GM12873 (cell line): ENCODE data around the gene RPS14.

Experiments used
- CTCF ChIP-seq: IDR thresholded peaks from 2 replicates; pipeline ENCODE4 v1.5.1; 2012; ENCODE audit warnings: low read depth, mild to moderate bottlenecking, moderate library complexity, low read length, control low read depth; ENCODE audit not compliant: insufficient read depth; ENCODE audit errors: missing control alignments

RPS14 gene

GRCh38 chr5:150492621-150493020 is 43.1 kb upstream of the RPS14 start:
- no peak for TF ChIP-seq CTCF

GRCh38 chr5:150491876-150492275 is 42.3 kb upstream of the RPS14 start:
- no peak for TF ChIP-seq CTCF

GRCh38 chr5:150490754-150491153 is 41.2 kb upstream of the RPS14 start:
- TF ChIP-seq CTCF: no peak

- TF ChIP-seq CTCF: no peak
Measured at GRCh38 chr5:150490296-150490669, 40.7 kb upstream of the RPS14 start.

GRCh38 chr5:150489360-150490295 is 40.1 kb upstream of the RPS14 start:
- TF ChIP-seq CTCF: no peak

- no peak for TF ChIP-seq CTCF
Measured at GRCh38 chr5:150488519-150489359, 39.2 kb upstream of the RPS14 start.
